MCF 10A (cell line): ENCODE measurements around the gene NELL1. TPM values are rescaled to one million over a fixed set of nuclear protein-coding genes. Genes with fewer than 3 reads are reported as not detected.

Experiments
- BruUV-seq: library from RNA; stranded (reverse); fragments of 400-500 nt; replicated peaks from 2 replicates; lab custom pipeline; 2021; lab: Mats Ljungman, UMichigan
- CTCF ChIA-PET: fragments of 300-600 bp; sonication (Branson Sonifier 250); formaldehyde crosslinking; extraction: SDS; loops from one replicate; lab custom pipeline; 2021; ENCODE audit warnings: antibody characterized with exemption, inconsistent platforms; lab: Yijun Ruan, JAX
- POLR2A ChIA-PET: fragments of 300-600, 350-650 bp; sonication (Branson Sonifier 250); formaldehyde crosslinking; extraction: SDS; loops from one replicate; lab custom pipeline; 2020; ENCODE audit warnings: antibody characterized with exemption, inconsistent platforms; lab: Yijun Ruan, JAX
- DNase-seq: peaks from one replicate; pipeline ENCODE4 v3.0.0-alpha.2; 2018; ENCODE audit not compliant: unreplicated experiment
- H3K27ac Mint-ChIP-seq: one replicate; pipeline ENCODE4 v1.8.0; 2022; ENCODE audit warnings: mild to moderate bottlenecking, low read depth, mixed read lengths; ENCODE audit not compliant: unreplicated experiment
- H3K27me3 Mint-ChIP-seq: one replicate; pipeline ENCODE4 v1.8.0; 2022; ENCODE audit warnings: mixed read lengths; ENCODE audit not compliant: insufficient read depth, unreplicated experiment
- H3K36me3 Mint-ChIP-seq: one replicate; pipeline ENCODE4 v1.8.0; 2022; ENCODE audit warnings: mild to moderate bottlenecking, moderate library complexity, mixed read lengths; ENCODE audit not compliant: insufficient read depth, unreplicated experiment
- H3K4me1 Mint-ChIP-seq: one replicate; pipeline ENCODE4 v1.8.0; 2022; ENCODE audit warnings: mixed read lengths; ENCODE audit not compliant: insufficient read depth, unreplicated experiment
- H3K4me3 Mint-ChIP-seq: one replicate; pipeline ENCODE4 v1.8.0; 2022; ENCODE audit warnings: mild to moderate bottlenecking, moderate library complexity, mixed read lengths; ENCODE audit not compliant: unreplicated experiment
- H3K9me3 Mint-ChIP-seq: one replicate; pipeline ENCODE4 v1.8.0; 2022; ENCODE audit warnings: mixed read lengths; ENCODE audit not compliant: unreplicated experiment
- intact Hi-C: fragments of 100-400 bp; cut with micrococcal nuclease; formaldehyde crosslinking; loops from 2 replicates; pipeline ENCODE4 v1.14.1; 2022
- total RNA-seq: library from RNA; stranded (reverse); gene quantifications from 2 replicates; pipeline ENCODE4 v1.2.3, GENCODE V29; 2022
- TF ChIP-seq, protein P1 (sequence below): fragments of 200-600 bp; IDR thresholded peaks from one replicate; pipeline ENCODE4 v1.8.0; 2022; ENCODE audit warnings: antibody characterized with exemption, mild to moderate bottlenecking; ENCODE audit not compliant: unreplicated experiment

Gene NELL1
- total RNA-seq, 1 experiment from 2014 or later: not detected

DNA sequence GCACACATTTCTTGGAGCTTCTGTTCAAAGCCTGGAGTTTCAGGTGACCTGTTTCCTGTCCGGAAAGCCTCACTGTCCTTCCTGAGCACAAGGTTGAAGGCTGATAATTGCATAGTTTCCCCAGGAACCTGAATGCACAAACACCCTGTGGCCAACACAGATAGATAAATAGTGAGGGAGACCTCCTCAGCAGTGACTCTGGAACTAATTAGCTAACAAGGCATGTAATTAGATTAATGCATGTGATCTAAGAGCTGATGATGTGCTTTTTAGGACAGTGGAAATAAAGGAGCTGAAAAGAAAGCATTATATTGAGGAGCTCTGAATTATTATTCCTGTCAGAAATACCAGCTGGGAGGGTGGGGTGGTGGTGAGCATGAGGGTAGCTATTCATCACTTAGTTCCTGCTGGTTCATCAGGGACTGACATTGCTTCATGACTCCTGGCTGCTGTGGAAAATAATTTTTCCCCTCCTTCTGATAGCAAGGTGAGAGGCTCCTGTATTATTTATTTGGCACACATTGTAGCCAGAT, 101.1 kb downstream of the NELL1 start:
- Mint-ChIP-seq H3K9me3 (peaks cover 26% of the 10 kb centered on the region), H3K27me3 (no peaks in the 10 kb centered on the region), H3K4me3 (no peak overlapping the region), H3K27ac (no peak overlapping the region), H3K36me3 (no peaks in the 10 kb centered on the region), H3K4me1 (no peaks in the 10 kb centered on the region)
- DNase-seq: no peak
- no TSS peak for BruUV-seq
- CTCF ChIA-PET: no interaction called here
- TF ChIP-seq, protein P1, sequence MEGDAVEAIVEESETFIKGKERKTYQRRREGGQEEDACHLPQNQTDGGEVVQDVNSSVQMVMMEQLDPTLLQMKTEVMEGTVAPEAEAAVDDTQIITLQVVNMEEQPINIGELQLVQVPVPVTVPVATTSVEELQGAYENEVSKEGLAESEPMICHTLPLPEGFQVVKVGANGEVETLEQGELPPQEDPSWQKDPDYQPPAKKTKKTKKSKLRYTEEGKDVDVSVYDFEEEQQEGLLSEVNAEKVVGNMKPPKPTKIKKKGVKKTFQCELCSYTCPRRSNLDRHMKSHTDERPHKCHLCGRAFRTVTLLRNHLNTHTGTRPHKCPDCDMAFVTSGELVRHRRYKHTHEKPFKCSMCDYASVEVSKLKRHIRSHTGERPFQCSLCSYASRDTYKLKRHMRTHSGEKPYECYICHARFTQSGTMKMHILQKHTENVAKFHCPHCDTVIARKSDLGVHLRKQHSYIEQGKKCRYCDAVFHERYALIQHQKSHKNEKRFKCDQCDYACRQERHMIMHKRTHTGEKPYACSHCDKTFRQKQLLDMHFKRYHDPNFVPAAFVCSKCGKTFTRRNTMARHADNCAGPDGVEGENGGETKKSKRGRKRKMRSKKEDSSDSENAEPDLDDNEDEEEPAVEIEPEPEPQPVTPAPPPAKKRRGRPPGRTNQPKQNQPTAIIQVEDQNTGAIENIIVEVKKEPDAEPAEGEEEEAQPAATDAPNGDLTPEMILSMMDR: no peak
- intact Hi-C loops: no loop called here
- POLR2A ChIA-PET: no interaction called here

DNA sequence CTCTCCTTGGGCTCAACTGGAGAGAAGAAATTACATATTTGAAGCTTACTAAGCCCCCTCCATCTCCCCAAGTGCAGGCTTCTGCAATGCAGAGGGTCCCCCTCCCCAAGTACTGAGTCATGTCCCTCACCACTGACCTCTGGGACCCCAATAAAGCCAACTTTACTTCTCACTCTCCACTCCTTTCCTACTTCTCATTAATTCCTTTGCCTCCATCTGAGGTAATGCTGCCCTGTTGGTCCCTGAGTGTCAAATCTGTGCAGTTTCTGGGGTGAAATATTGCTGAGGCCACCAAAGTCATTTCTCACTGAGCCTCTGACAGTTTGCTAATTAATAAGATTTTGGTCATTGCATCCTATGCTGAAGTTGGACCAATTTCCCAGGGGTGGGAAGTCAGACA, 101.6 kb downstream of the NELL1 start:
- Mint-ChIP-seq H3K4me1 (no peaks in the 10 kb centered on the region), H3K9me3 (peaks cover 23% of the 10 kb centered on the region), H3K36me3 (no peaks in the 10 kb centered on the region), H3K4me3 (no peak overlapping the region), H3K27me3 (no peaks in the 10 kb centered on the region), H3K27ac (no peak overlapping the region)
- POLR2A ChIA-PET: no interaction called here
- DNase-seq: no peak
- BruUV-seq: no TSS peak
- CTCF ChIA-PET: interaction anchor here (0.6 kb wide), 1 partner anchor 909 kb away, joined by 3 read pairs; no protein-coding TSS in a partner anchor
- intact Hi-C loops: no loop called here
- TF ChIP-seq, protein P1: no peak

DNA sequence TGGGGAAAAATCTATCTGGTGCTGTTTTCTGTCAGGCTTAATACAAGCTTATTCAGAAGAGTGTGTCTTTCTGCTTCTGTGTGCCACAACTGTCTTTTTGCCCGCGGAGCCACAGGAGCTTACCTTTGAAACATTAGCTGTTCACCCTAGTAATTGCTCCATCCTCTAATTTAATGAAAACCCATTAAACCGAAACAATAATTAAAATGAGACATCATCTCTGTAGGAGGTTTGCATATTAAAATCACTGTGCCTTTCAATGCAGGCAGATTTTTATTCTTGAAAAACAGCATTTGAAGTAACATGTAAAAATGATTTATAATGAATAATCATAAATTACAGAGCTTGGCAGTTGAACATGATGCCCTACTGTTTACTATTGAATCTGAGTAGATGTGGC, 102.3 kb downstream of the NELL1 start:
- no peak for DNase-seq
- ChIA-PET POLR2A (interaction anchor here (0.6 kb wide), 1 partner anchor 1704 kb away, joined by 3 read pairs; no protein-coding TSS in a partner anchor), CTCF (no interaction called here)
- no TSS peak for BruUV-seq
- Mint-ChIP-seq H3K4me1 (no peaks in the 10 kb centered on the region), H3K9me3 (peaks cover 29% of the 10 kb centered on the region), H3K27me3 (no peaks in the 10 kb centered on the region), H3K36me3 (no peaks in the 10 kb centered on the region), H3K27ac (no peak overlapping the region), H3K4me3 (no peak overlapping the region)
- intact Hi-C loops: no loop called here
- TF ChIP-seq, protein P1: no peak

DNA sequence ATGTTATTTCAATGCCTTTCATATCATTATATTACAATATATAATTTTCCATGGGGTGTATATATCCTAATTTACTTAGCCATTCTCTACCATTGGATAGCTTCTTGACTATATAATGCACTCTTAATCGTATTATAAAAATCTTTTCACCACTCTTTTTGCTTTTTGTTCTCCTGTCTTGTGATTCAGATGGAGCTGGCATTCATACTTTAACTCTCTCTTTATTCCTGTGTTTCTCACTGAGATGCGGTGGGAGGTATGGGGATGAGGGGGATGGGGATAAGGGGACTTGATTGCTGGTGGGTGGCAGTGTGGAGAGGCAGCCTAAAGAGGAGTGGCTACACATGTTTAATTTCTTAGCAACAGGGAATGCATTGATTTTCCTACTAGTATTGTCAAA, 105.9 kb downstream of the NELL1 start:
- CTCF ChIA-PET: interaction anchor here (0.6 to 1.1 kb wide), 6 partner anchors 44 to 1964 kb away, joined by 3 to 5 read pairs (median 4); no protein-coding TSS in a partner anchor
- Mint-ChIP-seq H3K4me3 (no peak overlapping the region), H3K9me3 (peaks cover 32% of the 10 kb centered on the region), H3K27me3 (no peaks in the 10 kb centered on the region), H3K4me1 (no peaks in the 10 kb centered on the region), H3K36me3 (no peaks in the 10 kb centered on the region), H3K27ac (no peak overlapping the region)
- no peak for DNase-seq
- intact Hi-C loops: no loop called here
- TF ChIP-seq, protein P1: no peak
- no TSS peak for BruUV-seq
- POLR2A ChIA-PET: no interaction called here
